Ascending aorta (tissue), 2 donors: ENCODE results near the gene GJD4. TPM values are rescaled to one million over a fixed set of nuclear protein-coding genes. Genes with fewer than 3 reads are reported as not detected.

ENCODE experiments used
- DNase-seq, 2 donors: peaks; one replicate each; pipeline ENCODE4 v3.0.0-alpha.2; 2019; ENCODE audit warnings: low spot score in 2 of 2
- H3K27ac ChIP-seq, 2 donors: fragments of 200-600 bp; sonication (generic); one replicate each; pipeline ENCODE4 v1.5.1; 2016 to 2017; ENCODE audit warnings: mild to moderate bottlenecking in 1 of 2
- H3K27me3 ChIP-seq: fragments of 200-600 bp; sonication (generic); one replicate; pipeline ENCODE4 v1.5.1; 2017
- H3K36me3 ChIP-seq, 2 donors: fragments of 200-600 bp; sonication (generic); one replicate each; pipeline ENCODE4 v1.5.1; 2016
- H3K4me1 ChIP-seq, 2 donors: fragments of 200-600 bp; sonication (generic); one replicate each; pipeline ENCODE4 v1.5.1; 2016 to 2017; ENCODE audit warnings: mild to moderate bottlenecking in 1 of 2
- H3K4me3 ChIP-seq, 2 donors: fragments of 200-600 bp; sonication (generic); one replicate each; pipeline ENCODE4 v1.5.1; 2016 to 2017; ENCODE audit warnings: mild to moderate bottlenecking in 1 of 2
- H3K9me3 ChIP-seq, 2 donors: fragments of 200-600 bp; sonication (generic); one replicate each; pipeline ENCODE4 v1.5.1; 2016
- intact Hi-C: fragments of 100-400 bp; cut with DNase I; formaldehyde crosslinking; loops from one replicate; pipeline ENCODE4 v1.15.1; 2023
- total RNA-seq: library from RNA; depleted of rRNA; stranded (reverse); fragments of >200 nt; gene quantifications from one replicate; pipeline ENCODE4 v1.1.0, GENCODE V29; 2016
- TF ChIP-seq, protein P1 (sequence below), 3 experiments: fragments of 200-600 bp in 2 of 3; fragments of 450-650 bp in 1 of 3; sonication (generic) in 2 of 3; IDR thresholded peaks; one replicate each; pipeline ENCODE4 v1.5.1; 2016 to 2019; ENCODE audit warnings: antibody characterized with exemption in 3 of 3, mild to moderate bottlenecking in 1 of 3, moderate library complexity in 1 of 3

Gene GJD4
- total RNA-seq, 1 donor from 2014 or later = not detected

DNA sequence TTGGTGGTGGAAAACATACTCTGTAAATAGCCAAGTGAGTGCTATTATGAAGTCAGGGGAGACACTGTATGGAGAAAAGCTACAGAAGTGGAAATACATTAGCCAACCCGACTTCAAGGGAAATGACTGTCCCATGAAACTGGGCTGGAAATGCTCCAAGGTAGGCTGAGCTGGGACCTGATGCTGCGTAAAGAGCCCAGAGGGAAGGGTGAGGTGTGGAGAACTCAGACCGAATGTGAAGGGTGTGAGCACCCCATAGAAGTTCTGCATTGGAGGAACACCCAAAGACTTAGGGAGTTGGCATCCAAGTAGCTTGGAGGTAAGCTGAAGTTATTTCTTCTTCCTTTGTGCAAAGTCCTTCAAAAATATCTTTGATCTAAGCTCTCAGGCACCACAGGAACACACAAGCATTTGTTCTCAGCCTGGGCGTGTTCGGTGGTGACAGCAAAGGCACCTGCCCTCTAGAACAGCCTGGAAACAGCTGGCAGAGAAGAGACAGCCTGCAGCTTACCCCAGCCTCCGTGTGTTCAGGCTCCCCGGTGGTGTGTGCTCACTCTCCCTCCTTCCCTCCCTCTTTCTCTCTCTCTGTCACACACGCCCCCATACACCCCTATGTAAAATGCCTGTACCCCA, 19.1 kb upstream of the GJD4 start:
- Histone ChIP-seq H3K4me1 (no peaks in the 10 kb centered on the region), H3K27ac (no peak overlapping the region), H3K4me3 (no peak overlapping the region), H3K36me3 (no peaks in the 10 kb centered on the region), H3K9me3 (peaks cover 0 to 4% of the 10 kb centered on the region in 2 donors), H3K27me3 (no peaks in the 10 kb centered on the region)
- intact Hi-C loops = no loop called here
- TF ChIP-seq, protein P1, sequence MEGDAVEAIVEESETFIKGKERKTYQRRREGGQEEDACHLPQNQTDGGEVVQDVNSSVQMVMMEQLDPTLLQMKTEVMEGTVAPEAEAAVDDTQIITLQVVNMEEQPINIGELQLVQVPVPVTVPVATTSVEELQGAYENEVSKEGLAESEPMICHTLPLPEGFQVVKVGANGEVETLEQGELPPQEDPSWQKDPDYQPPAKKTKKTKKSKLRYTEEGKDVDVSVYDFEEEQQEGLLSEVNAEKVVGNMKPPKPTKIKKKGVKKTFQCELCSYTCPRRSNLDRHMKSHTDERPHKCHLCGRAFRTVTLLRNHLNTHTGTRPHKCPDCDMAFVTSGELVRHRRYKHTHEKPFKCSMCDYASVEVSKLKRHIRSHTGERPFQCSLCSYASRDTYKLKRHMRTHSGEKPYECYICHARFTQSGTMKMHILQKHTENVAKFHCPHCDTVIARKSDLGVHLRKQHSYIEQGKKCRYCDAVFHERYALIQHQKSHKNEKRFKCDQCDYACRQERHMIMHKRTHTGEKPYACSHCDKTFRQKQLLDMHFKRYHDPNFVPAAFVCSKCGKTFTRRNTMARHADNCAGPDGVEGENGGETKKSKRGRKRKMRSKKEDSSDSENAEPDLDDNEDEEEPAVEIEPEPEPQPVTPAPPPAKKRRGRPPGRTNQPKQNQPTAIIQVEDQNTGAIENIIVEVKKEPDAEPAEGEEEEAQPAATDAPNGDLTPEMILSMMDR (IDR thresholded peaks at IDR 0.05) = no peak
- no peak for DNase-seq

DNA sequence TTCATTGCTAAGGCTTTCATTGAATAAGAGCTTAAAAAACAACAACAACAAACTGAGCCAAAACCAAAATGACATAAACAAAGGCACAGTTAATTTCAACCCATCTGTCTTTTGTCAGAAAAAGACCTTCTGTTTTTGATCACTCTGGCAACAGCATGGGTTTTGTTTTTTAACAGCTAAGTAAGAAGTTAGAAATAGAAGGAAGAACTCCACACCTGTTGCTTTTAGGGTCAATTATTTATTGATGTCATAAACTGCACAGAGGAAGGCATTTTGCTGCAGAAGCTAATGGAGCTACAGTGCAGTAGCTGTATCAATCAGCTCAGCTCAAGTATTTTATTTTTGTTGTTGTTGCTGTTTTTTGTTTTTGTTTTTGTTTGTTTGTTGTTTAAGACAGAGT, 16.3 kb upstream of the GJD4 start:
- no peak for DNase-seq
- intact Hi-C loops = no loop called here
- Histone ChIP-seq H3K27me3 (no peaks in the 10 kb centered on the region), H3K9me3 (peaks cover 0 to 4% of the 10 kb centered on the region in 2 donors), H3K4me1 (no peaks in the 10 kb centered on the region), H3K36me3 (no peaks in the 10 kb centered on the region), H3K4me3 (no peak overlapping the region), H3K27ac (no peak overlapping the region)
- TF ChIP-seq, protein P1 (IDR thresholded peaks at IDR 0.05) = no peak

DNA sequence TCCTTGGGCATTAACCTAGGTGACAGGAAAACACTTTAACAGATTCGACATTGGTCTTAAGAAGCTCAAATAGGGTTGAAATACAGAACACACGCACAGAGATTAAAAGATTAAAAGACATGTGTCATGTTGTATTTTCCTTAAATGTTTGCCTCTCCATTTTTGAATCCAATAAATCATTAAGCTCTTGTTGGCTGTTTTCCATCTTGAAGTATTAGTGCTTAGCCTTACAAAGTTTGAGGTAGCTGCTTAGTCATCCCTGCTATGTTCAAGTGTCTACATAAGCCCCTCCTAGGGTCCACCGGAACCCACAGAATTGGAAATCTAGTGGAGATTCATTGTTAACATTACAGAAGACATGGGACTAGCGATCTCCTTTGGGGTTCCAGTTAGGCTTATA, 12.7 kb upstream of the GJD4 start:
- no peaks in the 10 kb centered on the region for H3K27me3 ChIP-seq
- peaks cover 0 to 4% of the 10 kb centered on the region in 2 donors for H3K9me3 ChIP-seq
- no peaks in the 10 kb centered on the region for H3K36me3 ChIP-seq
- TF ChIP-seq, protein P1 (IDR thresholded peaks at IDR 0.05) = no peak
- no peak overlapping the region for H3K4me3 ChIP-seq
- DNase-seq = no peak
- H3K27ac ChIP-seq = no peak overlapping the region
- intact Hi-C loops = no loop called here
- no peaks in the 10 kb centered on the region for H3K4me1 ChIP-seq

DNA sequence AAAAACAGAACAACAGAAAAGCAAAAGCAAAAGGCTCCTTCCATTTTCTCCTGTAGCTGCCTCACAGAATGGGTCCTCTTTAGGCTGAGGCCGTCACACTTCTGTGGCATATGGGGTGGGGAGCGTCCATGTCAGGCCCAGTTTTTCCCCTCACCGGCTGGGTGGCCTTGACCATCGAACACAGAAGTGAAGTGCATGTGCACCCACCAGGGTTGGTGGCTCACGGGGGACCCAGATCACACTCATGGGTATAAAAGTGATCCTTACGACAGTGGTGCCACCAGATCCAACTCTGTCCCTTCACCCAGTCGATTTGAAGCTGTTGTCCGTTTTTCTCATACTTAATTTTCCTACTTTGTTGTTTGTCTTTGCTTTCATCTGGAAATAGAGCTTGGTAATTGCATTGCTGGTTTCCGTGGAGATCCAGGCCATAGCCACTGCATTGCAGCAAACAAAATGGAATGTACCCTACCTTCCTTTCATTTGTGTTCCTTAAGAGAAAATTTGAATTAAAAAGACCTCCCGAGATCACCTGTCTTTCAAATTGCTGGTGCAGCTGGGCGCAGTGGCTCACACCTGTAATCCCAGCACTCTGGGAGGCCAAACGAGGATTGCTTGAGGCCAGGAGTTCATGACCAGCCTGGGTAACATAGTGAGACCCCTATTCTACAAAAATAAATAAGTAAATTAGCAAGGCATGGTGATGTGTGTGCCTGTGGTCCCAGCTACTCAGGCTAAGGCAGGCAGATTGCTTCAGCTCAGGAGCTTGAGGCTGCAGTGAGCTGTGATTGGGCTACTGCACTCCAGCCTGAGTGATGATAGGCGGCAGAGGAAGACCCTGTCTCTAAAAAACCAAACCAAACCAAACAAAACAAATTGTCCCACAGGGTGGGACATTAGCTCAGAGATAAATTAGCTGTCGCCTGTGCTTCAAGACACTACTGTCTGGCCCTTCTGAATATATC, 10.7 kb upstream of the GJD4 start:
- TF ChIP-seq, protein P1 (IDR thresholded peaks at IDR 0.05) = no peak
- Histone ChIP-seq H3K4me3 (no peak overlapping the region), H3K36me3 (no peaks in the 10 kb centered on the region), H3K4me1 (no peaks in the 10 kb centered on the region), H3K27ac (no peak overlapping the region), H3K27me3 (no peaks in the 10 kb centered on the region), H3K9me3 (peaks cover 0 to 4% of the 10 kb centered on the region in 2 donors)
- intact Hi-C loops = no loop called here
- DNase-seq = no peak

DNA sequence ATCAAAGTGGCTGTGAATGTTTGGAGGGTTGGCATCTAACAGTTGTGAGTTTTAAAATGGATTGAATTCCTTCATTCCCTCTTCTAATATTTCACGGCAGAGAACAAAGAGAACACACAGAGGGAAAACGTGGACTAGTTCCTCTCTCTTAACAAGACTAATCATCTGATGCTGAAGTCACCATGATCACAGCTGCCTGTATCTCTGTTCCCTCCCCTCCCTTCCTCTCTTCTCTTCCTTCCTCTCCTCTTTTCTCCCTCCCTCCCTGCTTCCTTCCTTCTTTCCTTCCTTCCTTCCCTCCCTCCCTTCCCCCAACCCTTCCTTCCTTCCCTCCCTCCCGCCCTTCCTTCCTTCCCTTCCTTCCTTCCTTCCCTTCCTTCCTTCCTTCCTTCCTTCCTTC, 10.0 kb upstream of the GJD4 start:
- TF ChIP-seq, protein P1 (IDR thresholded peaks at IDR 0.05) = no peak
- no peaks in the 10 kb centered on the region for H3K4me1 ChIP-seq
- H3K4me3 ChIP-seq = no peak overlapping the region
- H3K36me3 ChIP-seq = no peaks in the 10 kb centered on the region
- DNase-seq = no peak
- intact Hi-C loops = no loop called here
- H3K27ac ChIP-seq = no peak overlapping the region
- H3K9me3 ChIP-seq = peaks cover 0 to 4% of the 10 kb centered on the region in 2 donors
- H3K27me3 ChIP-seq = no peaks in the 10 kb centered on the region
